ENCODE data around the gene MCU. TPM values are rescaled to one million over a fixed set of nuclear protein-coding genes. Genes with fewer than 3 reads are reported as not detected.

MCU gene
- total RNA-seq, 3 donors from 2014 or later (not counting 1 experiment from before 2014, with no cell fraction given) = 13.1 to 15.6 (median 14.1) TPM

- Mint-ChIP-seq H3K36me3 (no peaks in the 10 kb centered on the region), H3K27ac (no peak overlapping the region), H3K9me3 (no peaks in the 10 kb centered on the region), H3K4me1 (no peaks in the 10 kb centered on the region), H3K4me3 (no peak overlapping the region), H3K27me3 (ENCODE audit: low read depth in 2 of 2) (no peaks in the 10 kb centered on the region)
- no peak for DNase-seq
- 96% methylated on average over 2 of the region's 2 CpGs for WGBS (ENCODE audit: insufficient coverage)
- H3K9me3 ChIP-seq (ENCODE audit: control insufficient read depth, insufficient read depth, low read length) = no peaks in the 10 kb centered on the region
- no peak overlapping the region for H3K27ac ChIP-seq (ENCODE audit: low read length)
- no peaks in the 10 kb centered on the region for H3K4me1 ChIP-seq (ENCODE audit: control insufficient read depth, insufficient read depth, low read length)
- H3K36me3 ChIP-seq (ENCODE audit: control insufficient read depth, insufficient read depth, low read length) = no peaks in the 10 kb centered on the region
- H3K27me3 ChIP-seq (ENCODE audit: control insufficient read depth, insufficient read depth, low read length) = no peaks in the 10 kb centered on the region
- TF ChIP-seq CTCF (IDR thresholded peaks at IDR 0.05) = no peak
- intact Hi-C loops (cut with micrococcal nuclease) = no loop called here
- no peak overlapping the region for H3K4me3 ChIP-seq (ENCODE audit: low read length)
- ATAC-seq = peak in 2 of 3 donors; percentile 18 to 64
Measured at GRCh38 chr10:72847681-72848080, 155.7 kb downstream of the MCU start.

GRCh38 chr10:72850861-72851260, 158.9 kb downstream of the MCU start:
- Mint-ChIP-seq H3K4me1 (no peaks in the 10 kb centered on the region), H3K9me3 (no peaks in the 10 kb centered on the region), H3K36me3 (no peaks in the 10 kb centered on the region), H3K27ac (no peak overlapping the region), H3K4me3 (no peak overlapping the region), H3K27me3 (ENCODE audit: low read depth in 2 of 2) (no peaks in the 10 kb centered on the region)
- no peaks in the 10 kb centered on the region for H3K9me3 ChIP-seq (ENCODE audit: control insufficient read depth, insufficient read depth, low read length)
- no peak for TF ChIP-seq CTCF (IDR thresholded peaks at IDR 0.05)
- intact Hi-C loops (cut with micrococcal nuclease) = no loop called here
- H3K4me3 ChIP-seq (ENCODE audit: low read length) = no peak overlapping the region
- ATAC-seq (no peak), DNase-seq (no peak)
- no peaks in the 10 kb centered on the region for H3K4me1 ChIP-seq (ENCODE audit: control insufficient read depth, insufficient read depth, low read length)
- 93% methylated on average over 2 of the region's 2 CpGs for WGBS (ENCODE audit: insufficient coverage)
- H3K27ac ChIP-seq (ENCODE audit: low read length) = no peak overlapping the region
- no peaks in the 10 kb centered on the region for H3K36me3 ChIP-seq (ENCODE audit: control insufficient read depth, insufficient read depth, low read length)
- H3K27me3 ChIP-seq (ENCODE audit: control insufficient read depth, insufficient read depth, low read length) = no peaks in the 10 kb centered on the region

GRCh38 chr10:72851509-72851908, 159.6 kb downstream of the MCU start:
- no peaks in the 10 kb centered on the region for H3K9me3 Mint-ChIP-seq
- TF ChIP-seq CTCF (IDR thresholded peaks at IDR 0.05) = no peak
- H3K27ac Mint-ChIP-seq = no peak overlapping the region

GRCh38 chr10:72852508-72852907, 160.6 kb downstream of the MCU start:
- TF ChIP-seq CTCF (IDR thresholded peaks at IDR 0.05) = no peak
- Mint-ChIP-seq H3K36me3 (no peaks in the 10 kb centered on the region), H3K27ac (no peak overlapping the region), H3K4me3 (no peak overlapping the region), H3K4me1 (no peaks in the 10 kb centered on the region), H3K27me3 (ENCODE audit: low read depth in 2 of 2) (no peaks in the 10 kb centered on the region), H3K9me3 (no peaks in the 10 kb centered on the region)
- H3K36me3 ChIP-seq (ENCODE audit: control insufficient read depth, insufficient read depth, low read length) = no peaks in the 10 kb centered on the region
- no peaks in the 10 kb centered on the region for H3K27me3 ChIP-seq (ENCODE audit: control insufficient read depth, insufficient read depth, low read length)
- no peak for DNase-seq
- H3K4me1 ChIP-seq (ENCODE audit: control insufficient read depth, insufficient read depth, low read length) = no peaks in the 10 kb centered on the region
- WGBS (ENCODE audit: insufficient coverage) = 74% methylated on average over 1 of the region's 2 CpGs
- H3K9me3 ChIP-seq (ENCODE audit: control insufficient read depth, insufficient read depth, low read length) = no peaks in the 10 kb centered on the region
- no peak overlapping the region for H3K27ac ChIP-seq (ENCODE audit: low read length)
- H3K4me3 ChIP-seq (ENCODE audit: low read length) = no peak overlapping the region
- no peak for ATAC-seq
- intact Hi-C loops (cut with micrococcal nuclease) = no loop called here

More at GRCh38 chr10:72851509-72851908, 159.6 kb downstream of the MCU start:
- Mint-ChIP-seq H3K4me3 (no peak overlapping the region), H3K27me3 (ENCODE audit: low read depth in 2 of 2) (no peaks in the 10 kb centered on the region), H3K4me1 (no peaks in the 10 kb centered on the region), H3K36me3 (no peaks in the 10 kb centered on the region)
- Histone ChIP-seq H3K4me1 (ENCODE audit: control insufficient read depth, insufficient read depth, low read length) (no peaks in the 10 kb centered on the region), H3K27ac (ENCODE audit: low read length) (no peak overlapping the region), H3K36me3 (ENCODE audit: control insufficient read depth, insufficient read depth, low read length) (no peaks in the 10 kb centered on the region), H3K4me3 (ENCODE audit: low read length) (no peak overlapping the region), H3K27me3 (ENCODE audit: control insufficient read depth, insufficient read depth, low read length) (no peaks in the 10 kb centered on the region), H3K9me3 (ENCODE audit: control insufficient read depth, insufficient read depth, low read length) (no peaks in the 10 kb centered on the region)
- WGBS (ENCODE audit: insufficient coverage) = no CpG with 5 or more reads among the region's 1 CpG
- DNase-seq (no peak), ATAC-seq (no peak)
- intact Hi-C loops (cut with micrococcal nuclease) = no loop called here

All from natural killer cell (primary cell).